PC-3 (cell line): ENCODE results near the gene ETFA. TPM values are rescaled to one million over a fixed set of nuclear protein-coding genes. Genes with fewer than 3 reads are reported as not detected.

Experiments used
- ATAC-seq: fragments of 200-7000 bp; cut with Tn5 transposase; 2 replicates; pipeline ENCODE4 v1.9.1; 2020; ENCODE audit warnings: mild to moderate bottlenecking, moderate library complexity
- BruUV-seq: library from RNA; stranded (reverse); fragments of 400-500 nt; replicated peaks from 2 replicates; lab custom pipeline; 2021; lab: Mats Ljungman, UMichigan
- CTCF ChIA-PET: fragments of 300-600 bp; sonication (Branson Sonifier 250); formaldehyde crosslinking; loops from one replicate; lab custom pipeline; 2022; ENCODE audit warnings: antibody characterized with exemption; lab: Charles Lee
- POLR2A ChIA-PET: fragments of 300-600 bp; sonication (Branson Sonifier 250); formaldehyde crosslinking; loops from one replicate; lab custom pipeline; 2022; ENCODE audit warnings: antibody characterized with exemption; ENCODE audit not compliant: unreplicated experiment; lab: Charles Lee
- DNase-seq: peaks from one replicate; pipeline ENCODE4 v3.0.0-alpha.2; 2015
- H2AFZ ChIP-seq: fragments of 300-600 bp; sonication (generic); 2 replicates; pipeline ENCODE4 v1.6.0; 2016; ENCODE audit warnings: antibody characterized with exemption, low read length
- H3F3A ChIP-seq: fragments of 300-600 bp; sonication (generic); one replicate; pipeline ENCODE4 v1.6.0; 2017; ENCODE audit warnings: antibody characterized with exemption, low read length, control low read depth, mild to moderate bottlenecking; ENCODE audit not compliant: unreplicated experiment
- H3K27ac ChIP-seq: fragments of 300-600 bp; sonication (generic); 2 replicates; pipeline ENCODE4 v1.5.1; 2016; ENCODE audit warnings: mild to moderate bottlenecking, low read length
- H3K27me3 ChIP-seq: fragments of 300-600 bp; sonication (generic); 2 replicates; pipeline ENCODE4 v1.6.1; 2016; ENCODE audit warnings: low read length, mixed read lengths
- H3K36me3 ChIP-seq: fragments of 300-600 bp; sonication (generic); 2 replicates; pipeline ENCODE4 v1.6.1; 2016; ENCODE audit warnings: low read depth, mixed run types, low read length, mixed read lengths
- H3K4me1 ChIP-seq: fragments of 300-600 bp; sonication (generic); 2 replicates; pipeline ENCODE4 v1.5.1; 2016; ENCODE audit warnings: low read length; ENCODE audit not compliant: insufficient read depth
- H3K4me2 ChIP-seq: fragments of 300-600 bp; sonication (generic); 2 replicates; pipeline ENCODE4 v1.6.0; 2016; ENCODE audit warnings: low read length
- H3K4me3 ChIP-seq: fragments of 300-600 bp; sonication (generic); 2 replicates; pipeline ENCODE4 v1.5.1; 2016; ENCODE audit warnings: mild to moderate bottlenecking, low read length, mixed read lengths
- H3K79me2 ChIP-seq: fragments of 300-600 bp; sonication (generic); 2 replicates; pipeline ENCODE4 v1.6.1; 2017; ENCODE audit warnings: low read length, mixed read lengths
- H3K9ac ChIP-seq: fragments of 300-600 bp; sonication (generic); 2 replicates; pipeline ENCODE4 v1.6.0; 2016; ENCODE audit warnings: mild to moderate bottlenecking, low read length
- H3K9me2 ChIP-seq: fragments of 300-600 bp; sonication (generic); replicated peaks from 2 replicates; pipeline ENCODE4 v1.6.1; 2016; ENCODE audit warnings: mixed run types, low read length, mixed read lengths
- H3K9me3 ChIP-seq: fragments of 300-600 bp; sonication (generic); 2 replicates; pipeline ENCODE4 v1.6.1; 2016; ENCODE audit warnings: low read length, mixed read lengths
- H4K20me1 ChIP-seq: fragments of 300-600 bp; sonication (generic); 2 replicates; pipeline ENCODE4 v1.6.1; 2016; ENCODE audit warnings: low read length, mixed read lengths
- EZH2 ChIP-seq: fragments of 300-600 bp; sonication (generic); IDR thresholded peaks from one replicate; pipeline ENCODE4 v1.6.1; 2017; ENCODE audit warnings: antibody characterized with exemption, mild to moderate bottlenecking, low read length; ENCODE audit not compliant: unreplicated experiment
- EZH2phosphoT487 ChIP-seq: fragments of 300-600 bp; sonication (generic); IDR thresholded peaks from 2 replicates; pipeline ENCODE4 v1.6.1; 2018; ENCODE audit warnings: mild to moderate bottlenecking, antibody characterized with exemption, low read length, borderline replicate concordance
- intact Hi-C: fragments of 100-400 bp; cut with micrococcal nuclease; formaldehyde crosslinking; loops from 2 replicates; pipeline ENCODE4 v1.9.0; 2023
- total RNA-seq: library from RNA; depleted of rRNA; stranded (reverse); fragments of >200 nt; gene quantifications from 2 replicates; pipeline ENCODE4 v1.2.3, GENCODE V29; 2014
- TF ChIP-seq, protein P1 (sequence below): fragments of 300-600 bp; sonication (generic); conservative IDR thresholded peaks from 2 replicates; pipeline ENCODE4 v1.5.1; 2017; ENCODE audit warnings: antibody characterized with exemption, low read depth, mild to moderate bottlenecking, low read length

Gene ETFA
- total RNA-seq, 1 experiment from 2014 or later = 160 TPM

DNA sequence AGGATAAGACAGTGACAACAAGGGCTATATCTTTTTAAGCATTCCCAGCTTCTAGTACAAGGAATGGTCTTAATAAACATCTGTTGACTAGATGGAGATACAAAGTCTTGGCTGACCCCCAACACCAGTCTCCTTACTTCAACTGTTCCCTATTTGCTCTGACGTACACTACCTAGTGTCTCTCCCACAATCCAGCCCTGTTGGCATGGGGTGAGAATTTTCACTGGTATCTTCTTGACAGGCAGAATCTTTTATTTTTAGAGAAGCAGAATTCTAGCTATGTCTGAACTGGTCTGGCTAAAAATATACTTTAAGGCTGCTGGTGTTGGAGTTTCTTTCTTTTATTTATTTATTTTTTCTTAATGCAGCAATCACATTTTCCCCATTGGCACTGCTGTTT lies 82.0 kb downstream of the ETFA start:
- Histone ChIP-seq H3K36me3 (no peaks in the 10 kb centered on the region), H3K4me2 (no peak overlapping the region), H3K4me1 (no peaks in the 10 kb centered on the region), H2AFZ (no peak overlapping the region), H4K20me1 (no peaks in the 10 kb centered on the region), H3K9ac (no peak overlapping the region), H3K27me3 (no peaks in the 10 kb centered on the region), H3K79me2 (no peaks in the 10 kb centered on the region), H3K4me3 (no peak overlapping the region), H3F3A (peaks cover 2% of the 10 kb centered on the region), H3K9me2 (no peaks in the 10 kb centered on the region), H3K9me3 (no peaks in the 10 kb centered on the region), H3K27ac (no peak overlapping the region)
- DNase-seq (no peak), ATAC-seq (no peak)
- intact Hi-C loops = no loop called here
- CTCF ChIA-PET = no interaction called here
- POLR2A ChIA-PET = no interaction called here
- TF ChIP-seq, protein P1, sequence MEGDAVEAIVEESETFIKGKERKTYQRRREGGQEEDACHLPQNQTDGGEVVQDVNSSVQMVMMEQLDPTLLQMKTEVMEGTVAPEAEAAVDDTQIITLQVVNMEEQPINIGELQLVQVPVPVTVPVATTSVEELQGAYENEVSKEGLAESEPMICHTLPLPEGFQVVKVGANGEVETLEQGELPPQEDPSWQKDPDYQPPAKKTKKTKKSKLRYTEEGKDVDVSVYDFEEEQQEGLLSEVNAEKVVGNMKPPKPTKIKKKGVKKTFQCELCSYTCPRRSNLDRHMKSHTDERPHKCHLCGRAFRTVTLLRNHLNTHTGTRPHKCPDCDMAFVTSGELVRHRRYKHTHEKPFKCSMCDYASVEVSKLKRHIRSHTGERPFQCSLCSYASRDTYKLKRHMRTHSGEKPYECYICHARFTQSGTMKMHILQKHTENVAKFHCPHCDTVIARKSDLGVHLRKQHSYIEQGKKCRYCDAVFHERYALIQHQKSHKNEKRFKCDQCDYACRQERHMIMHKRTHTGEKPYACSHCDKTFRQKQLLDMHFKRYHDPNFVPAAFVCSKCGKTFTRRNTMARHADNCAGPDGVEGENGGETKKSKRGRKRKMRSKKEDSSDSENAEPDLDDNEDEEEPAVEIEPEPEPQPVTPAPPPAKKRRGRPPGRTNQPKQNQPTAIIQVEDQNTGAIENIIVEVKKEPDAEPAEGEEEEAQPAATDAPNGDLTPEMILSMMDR = no peak
- TF ChIP-seq EZH2 (no peak), EZH2phosphoT487 (no peak)
- TSS peak; percentile 22 for BruUV-seq

- Histone ChIP-seq H3K9ac (no peak overlapping the region), H3K9me2 (no peaks in the 10 kb centered on the region), H3K4me2 (no peak overlapping the region), H3K27me3 (no peaks in the 10 kb centered on the region), H3K9me3 (no peaks in the 10 kb centered on the region), H3K4me1 (peaks cover 4% of the 10 kb centered on the region; the same call in 1 of the 2 replicates), H3K4me3 (no peak overlapping the region), H3K36me3 (no peaks in the 10 kb centered on the region), H3F3A (peaks cover 2% of the 10 kb centered on the region), H4K20me1 (no peaks in the 10 kb centered on the region), H3K27ac (no peak overlapping the region), H3K79me2 (no peaks in the 10 kb centered on the region), H2AFZ (no peak overlapping the region)
- ATAC-seq (no peak), DNase-seq (no peak)
- BruUV-seq = no TSS peak
- TF ChIP-seq, protein P1 = no peak
- TF ChIP-seq EZH2phosphoT487 = no peak
- TF ChIP-seq EZH2 = no peak
- CTCF ChIA-PET = no interaction called here
- POLR2A ChIA-PET = no interaction called here
- intact Hi-C loops = no loop called here
Measured at GRCh38 chr15:76223521-76223920, 87.7 kb downstream of the ETFA start.

- H3K4me1 ChIP-seq = peaks cover 16% of the 10 kb centered on the region
- no TSS peak for BruUV-seq
- H3K9me3 ChIP-seq = no peaks in the 10 kb centered on the region
- no peaks in the 10 kb centered on the region for H3K9me2 ChIP-seq
- no peaks in the 10 kb centered on the region for H3K79me2 ChIP-seq
- no peak for DNase-seq
- H3K27me3 ChIP-seq = no peaks in the 10 kb centered on the region
- H3K9ac ChIP-seq = no peak overlapping the region
- H3K27ac ChIP-seq = no peak overlapping the region
- no peak overlapping the region for H3K4me2 ChIP-seq
- H2AFZ ChIP-seq = no peak overlapping the region
- intact Hi-C loops = no loop called here
- peaks cover 7% of the 10 kb centered on the region for H3F3A ChIP-seq
- ChIA-PET CTCF (no interaction called here), POLR2A (interaction anchor here (0.6 kb wide), 1 partner anchor 213 kb away, joined by 3 read pairs; no protein-coding TSS in a partner anchor)
- H3K4me3 ChIP-seq = no peak overlapping the region
- H4K20me1 ChIP-seq = no peaks in the 10 kb centered on the region; the same call in 1 of the 2 replicates
- TF ChIP-seq EZH2 = no peak
- TF ChIP-seq, protein P1 = no peak
- no peak for TF ChIP-seq EZH2phosphoT487
- no peaks in the 10 kb centered on the region for H3K36me3 ChIP-seq
- ATAC-seq = no peak
Measured at GRCh38 chr15:76222159-76222558, 89.1 kb downstream of the ETFA start.
